HG02642 (cell line): ENCODE results near the gene PPP4R1.

ENCODE experiments used
- ATAC-seq: cut with Tn5 transposase; IDR thresholded peaks from one replicate; pipeline ENCODE4 v1.9.1; 2021; ENCODE audit warnings: mild to moderate bottlenecking; ENCODE audit not compliant: unreplicated experiment, poor library complexity

Gene PPP4R1

GRCh38 chr18:9557250-9557943 is 57.0 kb downstream of the PPP4R1 start:
- ATAC-seq = no peak

- no peak for ATAC-seq
These were observed 61.7 kb downstream of the PPP4R1 start for GRCh38 chr18:9552616-9553015.

GRCh38 chr18:9552191-9552590 is 62.2 kb downstream of the PPP4R1 start:
- ATAC-seq = no peak

GRCh38 chr18:9550429-9550828 is 63.9 kb downstream of the PPP4R1 start:
- ATAC-seq = no peak

GRCh38 chr18:9549405-9549804 is 65.0 kb downstream of the PPP4R1 start:
- ATAC-seq = no peak

- no peak for ATAC-seq
These were observed 66.6 kb downstream of the PPP4R1 start for GRCh38 chr18:9547782-9548181.

- no peak for ATAC-seq
These were observed 67.9 kb downstream of the PPP4R1 start for GRCh38 chr18:9546468-9546867.

GRCh38 chr18:9545029-9545428 is 69.3 kb downstream of the PPP4R1 start:
- ATAC-seq = no peak

GRCh38 chr18:9542924-9543323 is 71.4 kb downstream of the PPP4R1 start:
- ATAC-seq = no peak

GRCh38 chr18:9539938-9540337 is 74.4 kb downstream of the PPP4R1 start:
- no peak for ATAC-seq

GRCh38 chr18:9539283-9539682 is 75.1 kb downstream of the PPP4R1 start:
- ATAC-seq = no peak

GRCh38 chr18:9537677-9538076 is 76.7 kb downstream of the PPP4R1 start:
- ATAC-seq = no peak

- ATAC-seq = no peak
These were observed 77.8 kb downstream of the PPP4R1 start for GRCh38 chr18:9536354-9537152.

GRCh38 chr18:9535430-9535991 is 78.8 kb downstream of the PPP4R1 start:
- no peak for ATAC-seq

GRCh38 chr18:9534844-9535243 is 79.5 kb downstream of the PPP4R1 start:
- ATAC-seq = no peak

- ATAC-seq = no peak
These were observed 82.5 kb downstream of the PPP4R1 start for GRCh38 chr18:9531791-9532410.

GRCh38 chr18:9530226-9531009 is 83.9 kb downstream of the PPP4R1 start:
- ATAC-seq = no peak

GRCh38 chr18:9526458-9526857 is 87.9 kb downstream of the PPP4R1 start:
- ATAC-seq = no peak

GRCh38 chr18:9522952-9523351 is 91.4 kb downstream of the PPP4R1 start:
- no peak for ATAC-seq

GRCh38 chr18:9521770-9522169 is 92.6 kb downstream of the PPP4R1 start:
- ATAC-seq = no peak
